GM23338 (cell line): ENCODE measurements around the gene ADAMTS17. TPM values are rescaled to one million over a fixed set of nuclear protein-coding genes. Genes with fewer than 3 reads are reported as not detected.

Experiments used
- JUNB ChIP-seq: IDR thresholded peaks from one replicate; pipeline ENCODE4 v1.6.1; 2016; ENCODE audit warnings: antibody characterized with exemption; ENCODE audit not compliant: unreplicated experiment
- ZNF114 ChIP-seq: fragments of 250-450 bp; sonication (Bioruptor Pico); IDR thresholded peaks from 2 replicates; pipeline ENCODE4 v1.5.0; 2020; ENCODE audit warnings: mild to moderate bottlenecking, moderate library complexity
- ZNF462 ChIP-seq: fragments of 250-450 bp; sonication (Bioruptor Pico); IDR thresholded peaks from 2 replicates; pipeline ENCODE4 v1.5.0; 2020; ENCODE audit warnings: mild to moderate bottlenecking, moderate library complexity
- polyA plus RNA-seq: library from polyadenylated mRNA; unstranded; fragments of >200 nt; fragmentation: Nextera tagmentation; extraction: Ambion mirVana; gene quantifications from 2 replicates; pipeline ENCODE4 v1.2.1, GENCODE V29; 2016
- small RNA-seq: library from RNA; depleted of rRNA; stranded (forward); fragments of <200 nt; gene quantifications from one replicate; pipeline ENCODE3, GENCODE V24; 2014; ENCODE audit warnings: low replicate concordance
- total RNA-seq: library from RNA; depleted of rRNA; stranded (reverse); fragments of >200 nt; shearing (Covaris generic); gene quantifications from 2 replicates; pipeline ENCODE4 v1.2.3, GENCODE V29; 2014; rRNA removed

Gene ADAMTS17
- total and polyA plus RNA-seq, 2 experiments from 2014 or later = 0.60 to 3.8 TPM

- TF ChIP-seq ZNF462 (no peak), ZNF114 (CRISPR knock-in tag) (no peak), JUNB (no peak)
Measured at GRCh38 chr15:99923711-99924110, 418.1 kb downstream of the ADAMTS17 start (continued).

Small RNAs within 50 kb of the gene (small RNA-seq; reads per million reads assigned to genes)
- gene RNA5SP402 = not detected

Other genes starting within 250 kb of the ADAMTS17 start
- 0.12 and 2.2 TPM in 2 replicates for gene CERS3, start 187.0 kb upstream of the ADAMTS17 start, total RNA-seq
- 0.38 and 1.8 TPM in 2 replicates for gene CERS3, start 187.0 kb upstream of the ADAMTS17 start, polyA plus RNA-seq